Peyer's patch (tissue), 4 donors: Measurements from ENCODE around the gene OSTM1.

Experiments
- POLR2A ChIP-seq, 2 donors: fragments of 450-650 bp; IDR thresholded peaks; one replicate each; pipeline ENCODE4 v1.5.1; 2017; ENCODE audit warnings: antibody characterized with exemption in 2 of 2, mild to moderate bottlenecking in 2 of 2, moderate library complexity in 2 of 2
- TF ChIP-seq, protein P1 (sequence below), 6 experiments: fragments of 450-650 bp in 4 of 6; fragments of 200-600 bp in 2 of 6; sonication (generic) in 1 of 6; IDR thresholded peaks; one replicate each; pipeline ENCODE4 v1.5.1; 2017 to 2019; ENCODE audit warnings: antibody characterized with exemption in 6 of 6, mild to moderate bottlenecking in 3 of 6, moderate library complexity in 1 of 6

- TF ChIP-seq, protein P1, sequence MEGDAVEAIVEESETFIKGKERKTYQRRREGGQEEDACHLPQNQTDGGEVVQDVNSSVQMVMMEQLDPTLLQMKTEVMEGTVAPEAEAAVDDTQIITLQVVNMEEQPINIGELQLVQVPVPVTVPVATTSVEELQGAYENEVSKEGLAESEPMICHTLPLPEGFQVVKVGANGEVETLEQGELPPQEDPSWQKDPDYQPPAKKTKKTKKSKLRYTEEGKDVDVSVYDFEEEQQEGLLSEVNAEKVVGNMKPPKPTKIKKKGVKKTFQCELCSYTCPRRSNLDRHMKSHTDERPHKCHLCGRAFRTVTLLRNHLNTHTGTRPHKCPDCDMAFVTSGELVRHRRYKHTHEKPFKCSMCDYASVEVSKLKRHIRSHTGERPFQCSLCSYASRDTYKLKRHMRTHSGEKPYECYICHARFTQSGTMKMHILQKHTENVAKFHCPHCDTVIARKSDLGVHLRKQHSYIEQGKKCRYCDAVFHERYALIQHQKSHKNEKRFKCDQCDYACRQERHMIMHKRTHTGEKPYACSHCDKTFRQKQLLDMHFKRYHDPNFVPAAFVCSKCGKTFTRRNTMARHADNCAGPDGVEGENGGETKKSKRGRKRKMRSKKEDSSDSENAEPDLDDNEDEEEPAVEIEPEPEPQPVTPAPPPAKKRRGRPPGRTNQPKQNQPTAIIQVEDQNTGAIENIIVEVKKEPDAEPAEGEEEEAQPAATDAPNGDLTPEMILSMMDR (IDR thresholded peaks at IDR 0.05), result no peak
- TF ChIP-seq POLR2A (IDR thresholded peaks at IDR 0.05), result no peak
Measured at GRCh38 chr6:108027594-108027993, 46.9 kb downstream of the OSTM1 start.
